ENCODE results near the gene CHKA.
"Not testable (repeated sequence)": the region's sequence is repeated elsewhere in the genome, so short reads cannot be mapped to it uniquely, and the experiment has no call there.

Gene CHKA

DNA sequence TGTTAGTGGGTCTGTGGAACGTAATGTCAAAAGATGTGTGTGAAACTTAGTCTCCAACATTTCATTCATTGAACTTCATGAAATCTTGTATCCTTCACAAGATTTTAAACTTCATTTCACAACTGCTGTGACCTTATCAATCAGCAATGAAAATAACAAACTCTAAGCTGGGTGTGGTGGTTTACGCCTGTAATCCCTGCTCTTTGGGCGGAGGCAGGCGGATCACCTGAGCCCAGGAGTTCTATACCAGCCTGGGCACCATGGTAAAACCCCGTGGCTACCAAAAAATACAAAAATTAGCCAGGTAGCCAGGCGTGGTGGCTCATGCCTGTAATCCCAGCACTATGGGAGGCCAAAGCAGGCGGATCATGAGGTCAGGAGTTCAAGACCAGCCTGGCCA lies 5.1 kb downstream of the CHKA start:
- no peak for ATAC-seq
- DNase-seq = no peak

DNA sequence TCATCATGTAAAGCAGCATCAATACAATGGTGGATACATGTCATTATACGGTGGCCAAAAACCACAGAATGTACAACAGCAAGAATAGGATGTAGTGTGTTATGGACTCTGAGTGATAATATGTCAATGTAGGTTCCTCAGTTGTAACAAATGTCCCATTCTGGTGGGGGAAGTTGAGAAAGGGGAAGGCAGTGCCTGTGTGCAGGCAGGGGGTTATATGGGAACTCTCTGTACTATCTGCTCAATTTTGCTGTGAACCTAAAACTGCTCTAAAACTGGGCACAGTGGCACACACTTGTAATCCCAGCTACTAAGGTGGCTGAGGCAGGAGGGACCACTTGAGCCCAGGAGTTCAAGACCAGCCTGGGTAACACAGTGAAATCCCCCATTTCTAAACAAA lies 5.9 kb downstream of the CHKA start:
- DNase-seq (no peak), ATAC-seq (no peak)

DNA sequence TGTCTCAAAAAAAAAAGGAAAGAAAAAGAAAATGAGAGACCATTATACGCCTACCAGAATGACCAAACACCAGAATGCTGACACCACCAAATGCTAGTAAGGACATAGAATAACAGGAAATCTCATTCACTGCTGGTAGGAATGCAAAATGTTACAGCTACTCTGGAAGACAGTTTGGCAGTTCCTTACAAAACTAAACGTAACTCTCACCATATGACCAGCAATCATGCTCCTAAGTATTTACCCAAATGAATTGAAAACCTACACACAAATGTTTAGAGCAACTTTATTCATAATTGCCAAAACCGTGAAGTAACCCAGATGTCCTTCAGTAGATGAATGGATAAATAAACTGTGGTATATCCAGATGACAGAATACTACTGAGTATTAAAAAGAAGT lies 7.2 kb downstream of the CHKA start:
- DNase-seq (no peak), ATAC-seq (no peak)

DNA sequence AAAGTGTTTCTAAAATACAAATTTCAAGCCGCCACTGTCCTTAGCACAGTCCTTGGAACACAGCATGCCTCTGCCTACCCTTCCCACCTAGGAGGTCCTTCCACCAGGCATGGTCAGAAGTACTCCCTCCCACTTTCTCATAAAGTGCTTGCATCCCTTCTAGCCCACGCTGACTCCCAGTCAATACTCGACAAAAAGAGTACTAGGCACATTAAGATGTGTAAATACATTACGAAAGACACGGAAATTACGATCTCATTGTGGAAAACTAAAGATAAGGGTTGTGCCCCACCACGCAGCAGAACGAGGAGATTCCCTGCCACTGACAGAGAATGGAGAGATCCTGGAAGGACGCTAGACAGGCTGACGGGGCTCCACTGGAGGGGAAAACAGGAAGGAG lies 13.5 kb downstream of the CHKA start:
- no peak for ATAC-seq
- no peak for DNase-seq

DNA sequence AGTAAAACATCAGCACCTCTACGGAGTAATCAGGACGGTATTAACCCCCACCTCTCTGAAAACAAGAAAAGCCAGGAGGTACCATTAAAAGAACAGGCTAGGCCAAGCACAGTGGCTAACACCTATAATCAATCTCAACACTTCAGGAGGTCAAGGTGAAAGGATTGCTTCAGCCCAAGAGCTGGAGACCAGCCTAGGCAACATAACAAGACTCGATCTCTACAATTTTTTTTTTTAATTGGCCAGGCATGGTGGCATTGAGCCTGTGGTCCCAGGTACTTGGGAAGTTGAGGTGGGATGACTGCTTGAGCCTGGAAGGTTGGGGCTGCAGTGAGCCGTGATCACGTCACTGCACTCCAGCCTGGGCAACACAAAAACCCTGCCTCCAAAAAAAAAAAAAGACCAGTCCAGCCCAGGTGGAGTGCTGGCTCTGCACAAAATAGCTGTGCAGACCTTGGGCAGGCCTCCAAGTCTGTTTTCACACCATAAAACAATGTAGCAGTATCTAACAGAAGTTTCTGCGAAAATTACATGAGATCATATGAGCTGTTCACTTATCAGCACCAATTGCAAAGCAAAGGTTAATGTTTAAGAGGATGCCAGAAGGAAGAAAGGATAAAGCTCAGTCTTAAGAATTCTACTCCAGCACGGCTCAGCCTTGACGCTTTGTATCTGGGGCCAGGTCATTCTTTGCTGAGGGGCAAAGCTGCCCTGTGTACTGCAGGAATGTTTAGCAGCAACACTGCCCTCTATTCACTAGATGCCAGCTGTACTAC lies 14.8 kb downstream of the CHKA start:
- no peak for DNase-seq
- ATAC-seq = no peak

DNA sequence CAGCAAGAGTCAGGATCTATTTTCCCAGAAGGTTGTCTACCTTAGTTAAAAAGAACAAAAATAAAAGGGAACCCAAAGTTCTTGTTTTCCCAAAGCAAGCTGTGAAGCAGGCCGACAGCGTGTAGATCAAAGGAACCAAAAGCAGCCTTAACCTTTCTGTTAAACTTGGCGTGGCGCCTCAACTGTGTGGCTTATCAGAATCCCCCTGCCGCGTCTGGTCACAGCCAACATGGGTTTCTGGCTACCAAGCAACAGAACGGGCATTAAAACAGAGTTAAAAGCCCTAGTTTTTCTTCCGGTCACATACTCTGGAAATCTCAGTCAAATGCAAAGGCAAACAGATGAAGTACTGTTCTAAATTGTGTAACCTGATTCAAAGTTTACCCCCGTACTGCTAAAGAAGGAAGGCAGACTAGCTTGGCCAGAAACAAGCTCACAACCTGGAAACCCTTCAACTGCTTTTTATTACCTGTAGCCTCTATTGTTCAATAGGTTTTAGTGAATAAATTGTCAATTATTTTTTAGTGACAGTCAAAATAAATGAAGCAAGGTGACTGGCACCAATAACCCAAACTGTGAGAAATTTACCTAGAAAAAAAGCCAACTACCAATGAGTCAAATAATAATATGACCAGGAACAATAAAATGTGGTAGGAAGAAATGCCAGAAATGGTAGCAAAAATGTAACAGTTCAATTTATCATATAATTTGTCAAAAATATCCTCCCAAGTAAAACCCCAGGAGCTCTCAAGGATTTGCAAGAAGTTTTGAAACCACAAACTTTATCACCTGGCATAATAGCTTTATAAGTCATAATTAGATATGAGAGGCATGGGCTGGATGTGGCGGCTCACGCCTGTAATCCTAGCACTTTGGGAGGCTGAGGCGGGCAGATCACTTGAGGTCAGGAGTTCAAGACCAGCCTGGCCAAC lies 21.4 kb downstream of the CHKA start:
- DNase-seq (peak; percentile 62), ATAC-seq (peak; percentile 86)

DNA sequence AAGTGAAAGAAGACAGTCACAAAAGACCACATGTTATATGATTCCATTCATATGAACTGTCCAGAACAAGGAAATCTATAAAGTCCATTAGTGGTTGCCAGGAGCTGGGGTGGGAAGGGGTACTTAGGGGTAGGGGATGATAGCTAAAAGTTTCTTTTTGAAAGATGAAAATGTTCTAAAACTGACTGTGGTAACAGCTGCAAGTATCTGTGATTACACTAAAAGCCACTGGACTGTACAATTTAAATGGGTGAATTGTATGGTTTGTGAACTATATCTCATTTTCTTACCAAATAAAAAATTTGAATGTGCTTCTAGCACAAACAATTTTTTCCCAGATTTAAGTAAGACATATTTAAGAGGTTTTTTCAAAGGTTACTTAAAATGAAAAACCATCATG lies 22.1 kb downstream of the CHKA start:
- DNase-seq (no peak), ATAC-seq (no peak)

DNA sequence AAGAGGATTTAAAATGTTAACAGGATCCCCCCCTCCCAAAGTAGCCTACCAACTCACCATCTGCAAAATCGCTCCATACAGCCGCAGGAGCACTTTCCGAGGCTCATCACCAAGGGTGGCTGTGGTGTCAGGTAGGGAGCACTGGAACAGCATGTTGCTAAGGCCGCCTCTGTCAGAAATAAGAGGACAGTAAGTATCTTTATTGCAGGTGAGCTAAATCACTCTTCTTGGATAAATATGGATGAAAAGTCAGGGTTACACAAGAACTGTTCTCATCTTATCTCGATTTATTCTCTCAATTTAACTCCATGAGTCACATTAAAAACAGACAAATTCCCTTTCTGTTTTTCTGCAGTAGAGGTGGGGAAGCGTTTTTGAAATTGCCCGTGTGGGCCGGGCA lies 24.2 kb downstream of the CHKA start:
- DNase-seq (no peak), ATAC-seq (no peak)

DNA sequence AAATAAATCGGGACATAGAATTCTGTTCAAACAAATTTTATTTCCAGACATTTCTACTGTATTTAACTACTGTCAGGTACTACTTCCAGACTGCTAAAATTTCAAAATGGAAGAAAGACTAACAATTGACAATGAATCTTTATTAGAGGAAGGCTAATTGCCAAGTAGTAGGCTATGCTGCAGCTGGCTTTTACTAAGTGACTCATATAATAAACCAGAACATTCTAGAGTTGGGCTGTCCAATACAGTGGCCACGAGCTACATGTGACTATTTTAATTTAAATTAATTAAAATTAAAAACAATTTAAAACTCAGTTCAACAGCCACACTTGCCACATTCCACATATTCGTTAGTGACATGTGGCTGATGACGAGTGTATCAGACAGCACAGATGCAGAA lies 27.6 kb downstream of the CHKA start:
- ATAC-seq (no peak), DNase-seq (no peak)

DNA sequence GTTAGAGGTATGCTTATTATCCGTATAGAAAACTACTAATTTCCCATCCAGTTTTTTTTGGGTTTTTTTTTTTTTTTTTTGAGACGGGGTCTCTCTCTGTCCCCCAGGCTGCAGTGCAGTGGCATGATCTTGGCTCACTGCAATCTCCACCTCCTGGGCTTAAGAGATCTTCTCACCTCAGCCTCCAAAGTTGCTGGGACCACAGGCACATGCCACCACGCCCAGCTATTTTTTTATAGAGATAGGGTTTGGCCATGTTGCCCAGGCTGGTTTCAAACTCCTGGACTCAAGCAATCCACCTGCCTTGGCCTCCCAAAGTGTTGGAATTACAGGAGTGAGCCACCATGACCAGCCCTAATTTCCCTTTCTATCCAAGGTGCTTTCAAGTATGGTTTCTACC lies 28.2 kb downstream of the CHKA start:
- DNase-seq, ATAC-seq: not testable (repeated sequence)

DNA sequence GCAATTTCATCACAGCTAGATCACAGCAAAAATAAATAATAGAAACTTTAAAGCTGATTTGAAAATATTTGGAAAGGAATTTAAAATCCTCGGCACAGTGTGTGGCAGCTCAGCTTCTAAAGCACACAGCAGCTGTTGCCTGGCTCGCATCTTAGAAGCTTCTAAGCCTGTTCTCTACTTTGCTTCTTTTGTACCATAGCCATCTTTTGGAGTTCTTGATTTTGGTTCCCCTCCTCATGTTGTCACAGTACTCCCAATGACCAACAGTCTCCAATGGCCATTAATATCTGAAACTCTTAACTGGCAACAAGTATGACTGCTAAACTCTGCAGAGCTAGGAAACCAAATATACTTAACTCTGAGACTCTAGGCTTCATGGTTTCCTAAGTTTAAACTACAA lies 28.8 kb downstream of the CHKA start:
- DNase-seq = no peak
- no peak for ATAC-seq

DNA sequence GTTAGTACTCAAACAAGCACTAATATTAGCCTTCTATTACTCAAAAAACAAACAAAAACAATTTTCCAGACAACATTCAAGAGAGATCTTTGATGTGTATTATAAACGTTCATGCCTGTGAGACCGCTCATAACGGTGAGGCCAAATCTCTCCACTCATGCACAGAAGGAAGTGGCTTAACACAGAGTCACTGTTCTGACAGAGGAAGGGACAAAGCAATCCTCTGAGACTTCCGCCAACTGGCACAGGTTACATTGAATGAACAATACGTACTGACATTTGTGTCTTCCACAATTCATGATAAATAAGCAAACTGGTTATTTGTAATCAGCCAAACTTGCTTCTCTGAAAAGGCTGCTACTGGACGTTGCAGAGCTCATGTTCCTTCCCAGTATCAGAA lies 30.5 kb downstream of the CHKA start:
- DNase-seq (no peak), ATAC-seq (no peak)

DNA sequence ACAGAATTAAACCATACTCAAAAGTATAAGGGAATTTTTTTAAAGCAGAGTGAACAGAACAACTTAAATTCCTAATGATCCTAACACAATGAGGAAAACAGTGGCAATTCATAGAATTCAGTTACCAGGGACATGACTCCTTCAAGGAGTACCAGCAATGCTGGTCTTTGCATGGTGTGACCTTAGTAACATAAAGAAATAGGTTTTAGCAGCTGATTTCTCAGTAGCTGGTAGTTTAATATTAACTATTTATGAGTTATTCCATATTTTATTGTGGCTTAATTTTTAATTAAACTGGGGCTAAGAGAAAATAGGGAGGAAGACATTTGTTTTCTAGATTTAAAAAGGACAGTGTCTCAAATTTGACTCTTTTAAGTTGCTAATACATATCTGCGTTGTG lies 30.9 kb downstream of the CHKA start:
- DNase-seq (no peak), ATAC-seq (no peak)

DNA sequence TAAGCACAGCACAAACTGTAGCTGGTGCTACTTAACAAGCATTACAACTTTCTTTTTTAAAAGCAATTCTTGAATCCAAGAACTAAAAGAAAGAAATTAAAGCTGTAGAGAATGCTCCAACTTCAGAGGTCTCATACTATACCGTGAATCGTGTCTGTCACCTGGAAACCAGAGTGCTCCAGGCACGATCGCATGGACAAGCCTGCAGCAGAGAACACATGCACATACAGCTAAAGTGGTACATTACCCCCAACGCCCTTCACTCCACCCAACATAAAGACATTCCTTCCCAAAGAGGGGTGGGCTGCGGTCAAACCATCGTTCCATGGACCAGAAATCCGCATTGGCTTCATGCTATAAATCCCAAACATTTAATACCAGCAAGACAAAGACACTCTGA lies 31.5 kb downstream of the CHKA start:
- no peak for ATAC-seq
- no peak for DNase-seq

DNA sequence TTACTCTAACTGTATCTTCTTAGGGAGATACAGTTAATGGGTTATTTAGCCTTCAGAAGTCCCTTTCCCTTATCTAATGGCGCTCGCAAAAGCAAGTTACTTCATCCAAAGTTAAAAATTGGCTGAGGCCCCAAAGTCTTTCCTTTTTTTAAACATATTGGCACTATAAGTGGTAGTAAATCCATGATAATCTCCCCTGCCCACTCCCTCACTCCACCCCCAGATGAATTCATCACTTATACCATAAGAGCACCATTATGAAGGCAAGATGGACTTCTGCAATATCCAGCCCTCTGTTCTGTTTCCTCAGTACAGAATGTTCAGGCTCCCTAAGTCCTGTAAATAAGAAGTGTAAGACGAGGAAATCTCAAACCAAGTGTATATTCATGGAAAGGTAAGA lies 37.7 kb downstream of the CHKA start:
- DNase-seq (no peak), ATAC-seq (no peak)

DNA sequence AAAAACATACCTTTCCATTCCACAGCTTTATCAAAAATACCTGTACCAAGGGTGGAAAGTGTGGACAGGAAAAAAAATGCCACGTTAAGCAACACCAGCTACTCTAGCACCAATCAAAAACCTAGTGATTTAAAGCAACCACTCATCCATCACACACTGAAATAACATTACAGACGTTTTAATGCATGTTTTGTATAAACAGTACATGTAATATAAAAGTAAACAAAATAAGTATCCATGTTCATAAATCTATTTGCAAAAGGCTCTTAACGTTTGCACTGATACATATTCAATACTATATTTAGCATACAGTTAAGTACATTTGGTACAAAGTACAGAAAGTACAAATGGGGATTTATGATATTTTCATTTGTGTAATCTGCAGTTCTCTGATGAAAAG lies 38.7 kb downstream of the CHKA start:
- no peak for ATAC-seq
- no peak for DNase-seq

DNA sequence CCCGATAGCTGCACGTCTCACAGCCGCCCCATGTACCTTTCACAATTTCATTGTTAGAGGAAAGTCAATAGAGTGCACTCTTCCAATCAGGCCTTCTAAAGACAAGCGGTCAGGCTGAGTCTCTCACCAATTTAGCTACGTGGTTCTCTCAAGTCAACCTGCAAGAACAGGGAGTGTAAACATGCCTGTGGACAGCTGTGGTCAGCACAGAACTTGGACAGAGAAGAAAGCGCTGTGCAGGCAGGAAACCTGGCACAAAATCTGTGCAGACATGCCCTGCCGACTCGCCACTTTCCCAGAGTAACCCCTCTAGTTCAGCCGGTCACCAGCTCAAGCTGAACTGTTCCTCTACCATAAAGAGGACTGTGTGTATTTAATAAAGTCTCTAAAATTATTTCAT lies 39.5 kb downstream of the CHKA start:
- ATAC-seq = no peak
- DNase-seq = no peak

DNA sequence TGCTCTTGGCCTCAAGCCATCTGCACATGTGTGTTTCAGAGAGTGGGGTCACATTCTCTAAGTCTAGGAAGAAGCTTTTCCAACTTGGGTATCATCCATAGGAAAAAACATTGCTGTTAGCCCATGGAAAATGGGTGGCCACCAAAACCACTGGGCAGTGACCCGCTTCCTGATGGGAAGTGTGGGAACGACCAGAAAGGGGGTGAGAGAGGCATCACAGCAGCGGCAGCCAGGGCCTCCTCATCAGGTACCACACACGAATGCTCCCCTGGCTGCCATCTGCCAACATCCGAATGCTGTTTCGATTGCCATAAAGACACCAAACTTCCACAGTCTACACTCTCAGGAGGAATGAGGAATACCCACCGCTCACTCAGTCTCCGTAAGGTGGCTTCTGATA lies 40.3 kb downstream of the CHKA start:
- DNase-seq (no peak), ATAC-seq (no peak)

DNA sequence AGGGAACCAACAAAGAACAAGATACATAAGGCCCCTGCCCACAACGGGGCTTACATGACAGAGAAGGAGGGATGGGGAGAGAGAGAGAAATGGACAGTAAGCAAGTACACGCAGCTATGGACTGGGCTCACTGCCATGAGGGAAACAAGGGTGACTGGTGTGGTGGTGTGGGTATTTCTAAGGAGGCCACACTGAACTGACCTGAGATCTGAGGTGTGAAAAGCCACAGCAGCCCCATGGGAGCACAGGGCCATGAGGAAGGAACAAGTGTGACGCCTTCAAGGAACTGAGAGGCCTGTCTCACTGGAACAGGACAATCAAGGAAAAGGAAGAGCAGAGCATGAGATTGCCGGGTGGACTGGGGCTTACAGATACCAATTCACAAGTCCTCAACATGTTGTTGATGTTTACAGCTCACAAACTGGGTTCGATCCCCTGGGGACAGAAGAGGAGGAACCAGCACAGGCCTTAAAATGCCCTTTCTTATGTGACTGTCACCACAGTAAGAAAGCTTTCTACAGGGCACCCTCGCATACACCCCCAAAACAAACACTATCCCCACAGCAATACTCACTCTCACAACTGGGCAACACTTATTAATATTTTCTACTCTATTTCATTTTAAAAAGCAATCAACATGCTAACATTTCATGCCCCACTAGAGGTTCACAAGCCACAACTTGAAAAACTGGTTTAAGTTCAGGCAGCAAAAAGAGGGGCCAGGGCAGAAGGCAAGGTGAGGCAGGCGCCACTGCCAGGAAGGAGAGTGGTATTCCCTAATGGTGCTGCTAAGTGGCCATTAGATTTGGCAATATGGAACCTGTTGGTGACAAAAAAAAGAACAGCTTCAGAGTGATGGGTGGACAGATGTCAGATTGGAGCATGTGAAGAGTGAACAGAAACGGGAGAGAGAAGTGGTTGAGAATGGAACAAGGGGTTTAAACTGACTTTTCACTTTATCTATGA lies 43.3 kb downstream of the CHKA start:
- no peak for DNase-seq
- no peak for ATAC-seq

DNA sequence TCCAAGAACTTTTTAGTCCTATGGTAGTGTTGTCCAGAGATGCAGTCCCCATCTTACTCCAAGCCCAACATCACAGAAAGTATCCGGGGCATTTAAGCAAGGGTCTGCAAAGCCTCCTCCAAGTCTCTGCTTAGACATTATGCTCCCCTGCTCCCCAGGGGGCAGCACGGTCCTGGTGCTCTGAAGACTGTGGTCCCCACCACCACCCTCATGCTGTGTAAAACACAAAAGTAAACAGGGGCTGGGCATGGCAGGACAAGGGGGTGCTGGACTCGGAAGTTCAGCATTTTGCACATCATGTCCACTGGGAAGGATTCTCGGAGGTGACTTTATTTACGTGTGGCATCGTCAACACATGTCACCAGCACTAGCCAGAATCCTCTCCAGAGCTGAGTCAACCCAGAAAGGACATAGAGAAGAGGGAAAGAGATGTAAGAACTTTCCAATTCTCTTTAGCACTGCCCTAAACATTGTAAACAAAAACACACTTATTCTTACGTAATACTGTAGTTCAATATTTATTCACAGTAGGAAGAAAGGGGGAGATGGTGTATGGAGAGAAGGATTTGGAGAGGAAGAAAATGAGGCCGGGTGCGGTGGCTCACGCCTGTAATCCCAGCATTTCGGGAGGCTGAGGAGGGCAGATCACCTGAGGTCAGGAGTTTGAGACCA lies 44.7 kb downstream of the CHKA start:
- DNase-seq (no peak), ATAC-seq (no peak)

DNA sequence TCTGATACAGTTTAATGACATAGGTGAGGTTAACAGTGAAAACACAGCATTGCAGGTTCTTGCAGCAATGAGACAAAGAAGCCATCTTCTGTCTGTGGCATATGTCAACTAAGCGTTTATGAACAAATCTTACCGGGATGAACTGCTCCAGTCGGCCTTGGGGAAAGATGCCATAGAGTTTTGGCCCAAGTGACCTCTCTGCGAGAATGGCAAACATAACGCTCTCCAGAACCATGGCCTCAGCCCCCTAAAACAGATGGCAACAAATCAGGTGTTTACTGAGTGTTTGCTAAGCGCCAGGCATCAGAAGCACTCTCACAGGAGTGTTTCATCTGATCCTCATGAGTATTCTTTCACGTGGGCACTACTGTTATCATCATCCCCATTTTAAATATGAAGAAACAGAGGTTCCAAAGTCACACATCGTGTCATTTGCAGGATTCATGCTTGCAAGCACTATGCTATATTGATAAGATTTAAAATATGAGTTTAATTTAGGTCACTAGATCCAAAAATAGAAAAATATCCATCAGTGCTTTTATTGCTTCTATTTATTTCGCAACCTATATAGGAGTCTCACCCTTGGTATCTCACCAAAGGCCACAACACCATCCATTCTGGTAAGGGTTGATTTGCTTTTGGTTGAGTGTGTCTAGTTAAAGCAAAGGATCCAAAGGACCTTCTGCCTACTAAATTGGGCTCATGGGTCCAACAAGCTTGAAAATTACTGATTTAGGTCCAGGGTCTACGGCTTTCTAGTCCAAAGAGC lies 46.4 kb downstream of the CHKA start:
- ATAC-seq = no peak

More for the DNA sequence above, 46.4 kb downstream of the CHKA start:
- DNase-seq = no peak
